ENCODE measurements around the gene ARAP2.

GRCh38 chr4:36056136-36056535 lies 188.2 kb downstream of the ARAP2 start:
- no peak for TF ChIP-seq POLR2A (IDR thresholded peaks at IDR 0.05)
- TF ChIP-seq CTCF (IDR thresholded peaks at IDR 0.05): no peak

Data from gastroesophageal sphincter (tissue), 3 donors.